NB4 (cell line): ENCODE results near the gene ST8SIA6.
A peak's percentile ranks its signal among the peaks of the same experiment; 100 is the strongest.

Experiments used
- DNase-seq: peaks from one replicate; pipeline ENCODE4 v3.0.0; 2010; ENCODE audit warnings: low read depth
- H3K4me3 ChIP-seq: one replicate; pipeline ENCODE4 v1.5.1; 2011; ENCODE audit warnings: mild to moderate bottlenecking, low read depth, low read length, moderate library complexity
- CTCF ChIP-seq: IDR thresholded peaks from one replicate; pipeline ENCODE4 v1.5.1; 2012; ENCODE audit warnings: low read depth, low read length
- MAX ChIP-seq: IDR thresholded peaks from 2 replicates; pipeline ENCODE4 v1.6.1; 2011; ENCODE audit warnings: low read depth, low read length
- MYC ChIP-seq: IDR thresholded peaks from 2 replicates; pipeline ENCODE4 v1.6.1; 2011; ENCODE audit warnings: low read depth, low read length
- POLR2A ChIP-seq: IDR thresholded peaks from 2 replicates; pipeline ENCODE4 v1.6.1; 2011; ENCODE audit warnings: mild to moderate bottlenecking; ENCODE audit not compliant: insufficient read length; ENCODE audit errors: extremely low read depth

Gene ST8SIA6

DNA sequence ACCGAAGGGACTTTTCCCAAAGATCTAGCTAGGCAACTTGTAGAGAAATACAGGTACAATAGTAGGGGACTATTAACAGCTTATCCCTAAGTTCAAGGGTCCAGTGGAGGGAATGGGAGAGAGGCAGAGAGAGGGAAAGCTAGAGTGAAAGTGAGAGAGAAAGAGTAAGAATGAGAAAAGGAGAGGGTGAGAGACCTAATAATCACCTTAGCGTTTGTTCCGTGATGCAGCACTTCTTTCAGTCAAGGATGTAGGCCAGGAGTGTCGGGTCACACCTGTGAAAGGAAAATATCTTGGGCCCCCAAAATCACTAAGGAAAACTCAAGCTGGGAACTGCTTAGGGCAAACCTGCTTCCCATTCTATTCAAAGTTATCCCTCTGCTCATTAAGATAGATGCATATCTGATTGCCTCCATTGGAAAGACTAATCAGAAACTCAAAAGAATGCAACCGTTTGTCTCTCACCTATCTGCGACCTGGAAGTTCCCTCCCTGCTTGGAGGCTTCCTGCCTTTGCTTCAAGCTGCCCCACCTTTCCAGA lies 75.2 kb downstream of the ST8SIA6 start:
- DNase-seq: no peak
- no peak for TF ChIP-seq MAX
- no peak for TF ChIP-seq CTCF
- no peak for TF ChIP-seq MYC
- TF ChIP-seq POLR2A: no peak
- H3K4me3 ChIP-seq: no peak overlapping the region

- TF ChIP-seq POLR2A (no peak), CTCF (peak; percentile 59)
- H3K4me3 ChIP-seq: no peak overlapping the region
- peak; percentile 32 for DNase-seq
Measured at GRCh38 chr10:17375936-17376584, 78.3 kb downstream of the ST8SIA6 start.

- no peak overlapping the region for H3K4me3 ChIP-seq
- DNase-seq: no peak
- TF ChIP-seq MAX (no peak), CTCF (no peak), POLR2A (no peak), MYC (no peak)
Measured at GRCh38 chr10:17368708-17369272, 85.6 kb downstream of the ST8SIA6 start.

- H3K4me3 ChIP-seq: no peak overlapping the region
- no peak for DNase-seq
- TF ChIP-seq MYC (no peak), MAX (no peak), CTCF (no peak), POLR2A (no peak)
Measured at GRCh38 chr10:17366705-17367104, 87.7 kb downstream of the ST8SIA6 start.

GRCh38 chr10:17365402-17365801 lies 89.0 kb downstream of the ST8SIA6 start:
- no peak for DNase-seq
- no peak for TF ChIP-seq CTCF
- TF ChIP-seq MAX: no peak
- no peak for TF ChIP-seq MYC
- no peak for TF ChIP-seq POLR2A
- no peak overlapping the region for H3K4me3 ChIP-seq
